Activated T-cell treated with anti-CD3 and anti-CD28 coated beads, Interleukin-2, amount 50 U/mL, for 72 hours (primary cell): ENCODE data around the gene ITGAD. TPM values are rescaled to one million over a fixed set of nuclear protein-coding genes. Genes with fewer than 3 reads are reported as not detected.
"Not testable (repeated sequence)": the region's sequence is repeated elsewhere in the genome, so short reads cannot be mapped to it uniquely, and the experiment has no call there.

Experiments used
- ATAC-seq, 2 donors: fragments of 150-1000 bp; cut with Tn5 transposase; replicated peaks in 1 of 2; 2 replicates each; pipeline ENCODE4 v1.10.0; 2021; ENCODE audit warnings: moderate library complexity in 2 of 2, mild to moderate bottlenecking in 1 of 2
- DNase-seq, 2 donors: peaks; one replicate each; pipeline ENCODE4 v3.0.0; 2021 to 2022; ENCODE audit warnings: mixed read lengths in 1 of 2
- H3K27ac Mint-ChIP-seq: one replicate; pipeline ENCODE4 v1.8.0; 2022; ENCODE audit warnings: mild to moderate bottlenecking, moderate library complexity, mixed read lengths
- H3K27me3 Mint-ChIP-seq: one replicate; pipeline ENCODE4 v1.8.0; 2022; ENCODE audit warnings: low read depth, mixed read lengths
- H3K36me3 Mint-ChIP-seq, 2 donors: one replicate each; pipeline ENCODE4 v1.8.0; 2022; ENCODE audit warnings: mixed read lengths in 2 of 2, mild to moderate bottlenecking in 1 of 2; ENCODE audit not compliant: insufficient read depth in 2 of 2
- H3K4me1 Mint-ChIP-seq: one replicate; pipeline ENCODE4 v1.8.0; 2022; ENCODE audit warnings: low read depth, mixed read lengths
- H3K4me3 Mint-ChIP-seq, 2 donors: one replicate each; pipeline ENCODE4 v1.8.0; 2022; ENCODE audit warnings: mild to moderate bottlenecking in 2 of 2, mixed read lengths in 2 of 2, moderate library complexity in 2 of 2
- H3K9me3 Mint-ChIP-seq, 2 donors: one replicate each; pipeline ENCODE4 v1.8.0; 2022; ENCODE audit warnings: mixed read lengths in 2 of 2
- total RNA-seq, 2 donors: library from RNA; stranded (reverse); gene quantifications; one replicate each; pipeline ENCODE4 v1.2.3, GENCODE V29; 2022

ITGAD gene
- total RNA-seq, 2 donors from 2014 or later = 0.05 to 0.14 TPM

DNA sequence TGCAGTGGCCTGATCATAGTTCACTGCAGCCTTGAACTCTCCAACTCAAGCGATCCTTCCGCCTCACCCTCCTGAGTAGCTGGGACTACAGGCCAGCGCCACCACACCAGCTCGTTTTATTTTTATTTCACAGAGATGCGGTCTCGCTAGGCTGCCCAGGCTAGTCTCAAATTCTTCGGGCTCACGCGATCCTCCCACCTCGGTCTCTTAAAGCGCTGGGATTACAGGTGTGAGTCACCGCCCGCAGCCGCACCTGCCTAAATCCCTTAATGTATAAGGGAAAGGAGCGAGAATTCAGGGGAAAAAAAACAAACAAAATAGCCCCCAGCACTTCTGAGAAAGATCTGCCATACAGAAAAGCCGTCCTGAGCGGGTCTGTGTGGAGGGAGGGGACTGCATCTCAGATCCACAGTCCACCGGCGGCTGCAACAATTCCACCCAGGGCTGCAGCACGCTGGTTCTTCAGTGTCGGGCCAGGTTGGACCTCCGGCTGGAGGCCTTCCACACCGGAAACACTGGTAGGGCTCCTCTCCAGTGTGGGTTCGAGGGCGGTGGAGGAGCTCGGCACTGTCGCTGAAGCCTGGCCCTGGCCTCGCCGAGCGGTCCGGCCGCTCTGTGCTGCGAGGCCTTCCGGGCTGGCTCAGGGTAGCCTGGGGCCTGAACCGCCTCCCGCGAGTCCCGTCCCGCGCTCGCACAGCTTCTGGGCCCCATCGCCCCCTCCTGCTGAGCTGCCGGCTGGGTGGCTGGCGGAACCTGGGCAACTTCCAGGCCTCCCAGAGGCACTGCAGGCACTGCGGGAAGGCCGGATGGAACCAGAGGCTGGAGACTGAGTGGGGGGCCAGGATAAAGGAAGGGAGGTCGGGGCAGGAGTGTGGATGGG, 42.4 kb downstream of the ITGAD start:
- Mint-ChIP-seq H3K27ac (no peak overlapping the region), H3K27me3 (no peaks in the 10 kb centered on the region), H3K4me1 (peaks cover 27% of the 10 kb centered on the region), H3K4me3 (no peak overlapping the region), H3K9me3 (no peaks in the 10 kb centered on the region), H3K36me3 (no peaks in the 10 kb centered on the region)
- ATAC-seq (no peak), DNase-seq (no peak)

- Mint-ChIP-seq H3K27ac (no peak overlapping the region), H3K4me1 (peaks cover 26% of the 10 kb centered on the region), H3K36me3 (no peaks in the 10 kb centered on the region), H3K27me3 (no peaks in the 10 kb centered on the region), H3K9me3 (no peaks in the 10 kb centered on the region), H3K4me3 (no peak overlapping the region)
- no peak for DNase-seq
- no peak for ATAC-seq
Observed at GRCh38 chr16:31436221-31437045, 43.3 kb downstream of the ITGAD start.

DNA sequence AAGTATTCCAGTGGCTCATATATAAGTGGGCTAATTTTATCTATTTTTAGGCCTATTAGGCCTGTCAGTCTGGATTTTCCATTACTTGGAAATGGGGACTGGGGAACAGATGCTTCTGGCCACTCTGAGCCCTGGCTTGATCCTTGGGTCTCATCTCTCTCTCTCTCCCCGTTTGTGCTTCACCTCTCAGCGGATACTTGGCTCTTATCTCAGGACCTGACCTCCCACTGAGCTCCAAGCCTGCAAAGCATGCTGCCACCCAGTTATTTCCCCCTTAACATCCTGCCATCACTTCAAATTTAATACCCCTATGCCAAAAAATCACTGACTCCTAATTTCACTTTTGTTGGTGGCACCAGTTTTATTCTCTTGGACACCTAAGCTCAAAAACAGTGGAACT, 45.3 kb downstream of the ITGAD start:
- Mint-ChIP-seq H3K36me3 (no peaks in the 10 kb centered on the region), H3K4me1 (peaks cover 26% of the 10 kb centered on the region), H3K9me3 (no peaks in the 10 kb centered on the region), H3K27me3 (peaks cover 6% of the 10 kb centered on the region), H3K27ac (no peak overlapping the region), H3K4me3 (peak overlapping the region in 1 of 2 donors; percentile 38)
- no peak for ATAC-seq
- DNase-seq = no peak

GRCh38 chr16:31439023-31439422, 45.9 kb downstream of the ITGAD start:
- not testable (repeated sequence) for DNase-seq, H3K36me3 Mint-ChIP-seq, H3K27me3 Mint-ChIP-seq, H3K9me3 Mint-ChIP-seq
- Mint-ChIP-seq H3K4me1 (peaks cover 26% of the 10 kb centered on the region), H3K4me3 (peak overlapping the region; percentile 1 to 85), H3K27ac (peak overlapping the region; percentile 61)
- peak; percentile 41 to 49 for ATAC-seq

DNA sequence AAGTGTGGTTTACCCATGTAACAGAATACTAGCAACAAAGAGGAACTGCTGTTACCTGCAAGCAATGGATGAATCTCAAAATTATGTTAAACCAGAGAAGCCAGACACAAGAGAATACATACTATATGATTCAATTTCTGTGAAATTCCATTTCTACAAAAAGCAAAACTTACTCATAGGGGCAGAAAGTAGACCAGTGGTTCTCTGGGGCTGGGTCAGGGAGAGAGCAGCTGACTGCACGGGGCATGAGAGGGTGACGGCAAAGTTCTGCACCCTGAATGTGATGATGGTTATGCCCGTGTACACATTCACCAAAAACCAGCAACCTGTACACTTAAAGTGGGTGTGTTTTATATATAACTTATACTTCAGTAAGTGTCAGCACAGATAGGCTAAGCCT, 46.4 kb downstream of the ITGAD start:
- peak overlapping the region; percentile 61 for H3K27ac Mint-ChIP-seq
- peak overlapping the region; percentile 1 to 85 for H3K4me3 Mint-ChIP-seq
- DNase-seq (peak in 1 of 2 donors; percentile 55), ATAC-seq (peak; percentile 44 to 75)
- peaks cover 26% of the 10 kb centered on the region for H3K4me1 Mint-ChIP-seq
- H3K27me3 Mint-ChIP-seq = peaks cover 6% of the 10 kb centered on the region
- no peaks in the 10 kb centered on the region for H3K9me3 Mint-ChIP-seq
- H3K36me3 Mint-ChIP-seq = no peaks in the 10 kb centered on the region

GRCh38 chr16:31440516-31441184, 47.5 kb downstream of the ITGAD start:
- peaks cover 6% of the 10 kb centered on the region for H3K27me3 Mint-ChIP-seq
- peak in 1 of 2 donors; percentile 28 for ATAC-seq
- H3K27ac Mint-ChIP-seq = no peak overlapping the region
- no peaks in the 10 kb centered on the region for H3K36me3 Mint-ChIP-seq
- H3K4me3 Mint-ChIP-seq = peak overlapping the region in 1 of 2 donors; percentile 16
- DNase-seq = no peak
- H3K4me1 Mint-ChIP-seq = peaks cover 26% of the 10 kb centered on the region
- no peaks in the 10 kb centered on the region for H3K9me3 Mint-ChIP-seq

- no peaks in the 10 kb centered on the region for H3K9me3 Mint-ChIP-seq
- H3K36me3 Mint-ChIP-seq = no peaks in the 10 kb centered on the region
- peaks cover 6% of the 10 kb centered on the region for H3K27me3 Mint-ChIP-seq
- H3K27ac Mint-ChIP-seq = peak overlapping the region; percentile 71
- DNase-seq (no peak), ATAC-seq (no peak)
- H3K4me1 Mint-ChIP-seq = peaks cover 32% of the 10 kb centered on the region
- peak overlapping the region; percentile 81 to 83 for H3K4me3 Mint-ChIP-seq
Observed at GRCh38 chr16:31441956-31442355, 48.8 kb downstream of the ITGAD start.

DNA sequence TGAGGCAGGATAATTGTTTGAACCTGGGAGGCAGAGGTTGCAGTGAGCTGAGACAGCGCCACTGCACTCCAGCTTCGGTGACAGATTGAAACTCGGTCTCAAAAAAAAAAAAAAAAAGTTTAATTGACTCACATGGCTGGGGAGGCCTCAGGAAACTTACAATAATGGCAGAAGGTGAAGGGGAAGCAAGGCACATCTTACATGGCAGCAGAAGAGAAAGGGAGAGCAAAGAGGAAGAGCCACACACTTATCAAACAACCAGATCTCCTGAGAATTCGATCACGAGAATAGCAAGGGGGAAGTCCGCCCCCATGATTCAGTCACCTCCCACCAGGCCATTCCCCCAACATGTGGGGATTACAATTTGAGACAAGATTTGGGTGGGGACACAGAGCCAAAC, 52.8 kb downstream of the ITGAD start:
- DNase-seq, ATAC-seq, H3K9me3 Mint-ChIP-seq, H3K36me3 Mint-ChIP-seq, H3K4me3 Mint-ChIP-seq, H3K27ac Mint-ChIP-seq, H3K27me3 Mint-ChIP-seq: not testable (repeated sequence)
- H3K4me1 Mint-ChIP-seq = peaks cover 13% of the 10 kb centered on the region

DNA sequence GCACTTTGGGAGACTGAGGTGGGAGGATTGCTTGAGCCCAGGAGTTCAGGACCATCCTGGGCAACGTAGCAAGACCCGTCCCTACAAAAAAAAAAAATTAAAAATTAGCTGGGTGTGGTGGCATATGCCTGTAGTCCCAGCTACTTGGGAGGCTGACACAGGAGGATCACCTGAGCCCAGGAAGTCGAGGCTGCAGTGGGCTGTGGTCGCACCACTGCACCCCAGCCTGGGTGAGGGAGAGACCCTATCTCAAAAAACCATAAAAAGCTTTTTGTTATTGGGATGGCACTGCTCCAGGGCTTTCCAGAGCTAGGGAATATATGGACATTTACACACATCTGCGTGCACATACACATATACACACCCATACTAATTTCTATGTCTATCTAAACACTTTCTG, 58.1 kb downstream of the ITGAD start:
- Mint-ChIP-seq H3K4me1 (peaks cover 27% of the 10 kb centered on the region), H3K36me3 (peaks cover 0 to 1% of the 10 kb centered on the region in 2 donors), H3K9me3 (no peaks in the 10 kb centered on the region), H3K4me3 (no peak overlapping the region), H3K27ac (no peak overlapping the region), H3K27me3 (no peaks in the 10 kb centered on the region)
- ATAC-seq (no peak), DNase-seq (no peak)

GRCh38 chr16:31451681-31452351, 58.7 kb downstream of the ITGAD start:
- Mint-ChIP-seq H3K9me3 (no peaks in the 10 kb centered on the region), H3K27me3 (no peaks in the 10 kb centered on the region), H3K27ac (no peak overlapping the region), H3K36me3 (peaks cover 0 to 1% of the 10 kb centered on the region in 2 donors), H3K4me3 (no peak overlapping the region), H3K4me1 (peaks cover 33% of the 10 kb centered on the region)
- ATAC-seq (peak in 1 of 2 donors; percentile 43), DNase-seq (no peak)

- Mint-ChIP-seq H3K4me1 (peaks cover 41% of the 10 kb centered on the region), H3K4me3 (no peak overlapping the region), H3K9me3 (no peaks in the 10 kb centered on the region), H3K27me3 (no peaks in the 10 kb centered on the region), H3K27ac (no peak overlapping the region), H3K36me3 (peaks cover 0 to 1% of the 10 kb centered on the region in 2 donors)
- ATAC-seq (no peak), DNase-seq (no peak)
Observed at GRCh38 chr16:31452631-31453106, 59.5 kb downstream of the ITGAD start.
